Measurements from ENCODE around the gene B3GALNT2.

The B3GALNT2 gene

DNA sequence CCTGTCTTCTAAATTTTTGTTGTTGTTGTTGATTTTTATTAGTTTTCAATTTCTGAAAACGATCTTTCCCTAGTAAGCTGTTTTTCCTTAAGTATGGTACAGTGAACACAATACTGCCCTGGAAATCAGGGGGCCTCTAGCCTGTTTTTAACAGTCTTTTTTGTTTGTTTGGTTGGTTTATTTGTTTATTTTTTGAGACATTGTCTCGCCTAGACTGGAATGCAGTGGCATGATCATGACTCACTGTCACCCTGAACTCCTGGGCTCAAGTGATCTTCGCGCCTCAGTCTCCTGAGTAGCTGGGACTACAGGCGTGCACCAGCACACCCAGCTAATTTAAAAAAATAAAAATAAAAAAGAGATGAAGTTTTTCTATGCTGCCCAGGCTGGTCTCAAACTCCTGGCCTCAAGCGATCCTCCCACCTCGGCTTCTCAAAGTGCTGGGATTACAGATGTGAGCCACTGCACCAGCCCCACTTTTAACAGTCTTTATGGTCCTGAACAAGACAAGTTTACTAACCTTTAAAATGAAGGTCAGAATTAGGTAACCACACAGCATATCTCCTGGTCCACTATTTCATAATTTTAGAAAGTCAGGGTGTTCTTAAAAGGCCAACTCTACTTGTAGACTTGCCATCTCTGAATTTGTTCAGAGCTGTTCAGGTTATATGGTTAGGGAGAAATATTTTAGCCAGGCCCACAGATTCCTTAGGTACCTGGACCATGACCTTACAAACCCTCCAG, 101.6 kb downstream of the B3GALNT2 start:
- Mint-ChIP-seq H3K4me3 (no peak overlapping the region), H3K27me3 (ENCODE audit: low read depth) (no peaks in the 10 kb centered on the region), H3K4me1 (ENCODE audit: low read depth) (peaks cover 7% of the 10 kb centered on the region), H3K27ac (no peak overlapping the region), H3K36me3 (ENCODE audit: low read depth) (peaks cover 5% of the 10 kb centered on the region), H3K9me3 (no peaks in the 10 kb centered on the region)
- no peak for DNase-seq (ENCODE audit: low spot score)

DNA sequence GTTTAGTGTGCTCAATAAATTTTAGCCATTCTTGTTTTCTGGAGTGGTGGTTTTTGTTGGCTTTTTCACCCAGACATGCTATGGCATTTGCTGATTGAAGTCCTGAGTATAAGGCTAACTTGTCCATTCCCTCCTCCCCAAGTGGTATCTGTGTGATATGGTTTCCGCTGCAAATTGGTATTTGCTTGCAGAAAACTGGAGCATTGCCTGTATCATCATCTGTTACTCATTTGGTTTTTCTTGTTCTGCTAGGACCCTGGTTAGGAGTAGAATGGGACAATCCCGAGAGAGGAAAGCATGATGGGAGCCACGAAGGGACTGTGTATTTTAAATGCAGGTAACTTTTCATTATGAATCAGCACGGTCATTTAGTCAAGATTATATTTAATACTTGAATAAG, 103.0 kb downstream of the B3GALNT2 start:
- no peaks in the 10 kb centered on the region for H3K9me3 Mint-ChIP-seq

More for the DNA sequence above, 103.0 kb downstream of the B3GALNT2 start:
- Mint-ChIP-seq H3K27me3 (ENCODE audit: low read depth) (no peaks in the 10 kb centered on the region), H3K4me1 (ENCODE audit: low read depth) (peaks cover 7% of the 10 kb centered on the region), H3K27ac (no peak overlapping the region), H3K4me3 (no peak overlapping the region), H3K36me3 (ENCODE audit: low read depth) (peaks cover 5% of the 10 kb centered on the region)
- no peak for DNase-seq (ENCODE audit: low spot score)
